GM12892 (cell line): ENCODE results near the gene SLC6A8.
"Not testable (repeated sequence)": the region's sequence is repeated elsewhere in the genome, so short reads cannot be mapped to it uniquely, and the experiment has no call there.

ENCODE experiments used
- POLR2A ChIP-seq: IDR thresholded peaks from 2 replicates; pipeline ENCODE4 v1.6.1; 2011; ENCODE audit warnings: low read depth, low read length, control low read depth
- POLR2AphosphoS5 ChIP-seq: IDR thresholded peaks from 2 replicates; pipeline ENCODE4 v1.6.1; 2011; ENCODE audit warnings: low read depth, low read length, control low read depth

DNA sequence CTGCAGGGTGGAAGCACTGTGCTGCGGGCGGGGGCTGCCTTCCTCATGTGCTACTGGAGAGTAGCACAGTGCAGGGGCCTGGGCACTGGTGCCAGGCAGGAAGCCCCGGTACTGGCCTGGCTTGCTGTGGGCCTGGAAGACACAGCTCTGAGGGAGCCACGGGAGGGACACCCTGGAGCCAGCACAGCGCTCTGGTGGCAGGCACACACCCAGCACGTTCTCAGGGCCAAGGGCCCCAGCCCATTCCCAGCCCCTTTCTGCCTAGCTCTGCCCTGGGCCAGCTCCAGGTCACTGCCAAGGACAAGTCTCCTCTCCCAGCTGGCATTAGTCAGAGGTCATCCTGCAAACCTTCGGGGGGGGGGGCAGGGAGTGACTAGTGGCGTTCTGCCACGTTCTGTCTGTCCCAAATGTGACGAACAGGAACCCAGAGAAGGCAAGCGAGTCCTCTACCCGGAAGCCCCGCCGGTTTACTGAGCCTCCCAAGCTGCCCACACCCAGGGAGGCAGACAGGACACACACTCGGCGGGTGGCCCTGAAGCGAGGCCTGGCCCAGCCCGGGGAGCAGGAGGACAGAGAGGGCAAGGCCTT is 12.2 kb downstream of the SLC6A8 start:
- not testable (repeated sequence) for TF ChIP-seq POLR2AphosphoS5, POLR2A
